Choroid plexus epithelial cell (primary cell): ENCODE measurements around the gene POU2F3.

ENCODE experiments used
- DNase-seq: peaks from one replicate; pipeline ENCODE4 v3.0.0-alpha.2; 2010; ENCODE audit warnings: low read depth
- H3K4me3 ChIP-seq: 2 replicates; pipeline ENCODE4 v1.5.1; 2011; ENCODE audit warnings: low read depth, mild to moderate bottlenecking, control low read depth, low read length, moderate library complexity
- TF ChIP-seq, protein P1 (sequence below): conservative IDR thresholded peaks from 2 replicates; pipeline ENCODE4 v1.5.1; 2011; ENCODE audit warnings: low read depth, mild to moderate bottlenecking, control low read depth, inconsistent platforms, low read length, moderate library complexity

POU2F3 gene

GRCh38 chr11:120283124-120283523, 43.2 kb downstream of the POU2F3 start:
- DNase-seq = no peak
- TF ChIP-seq, protein P1, sequence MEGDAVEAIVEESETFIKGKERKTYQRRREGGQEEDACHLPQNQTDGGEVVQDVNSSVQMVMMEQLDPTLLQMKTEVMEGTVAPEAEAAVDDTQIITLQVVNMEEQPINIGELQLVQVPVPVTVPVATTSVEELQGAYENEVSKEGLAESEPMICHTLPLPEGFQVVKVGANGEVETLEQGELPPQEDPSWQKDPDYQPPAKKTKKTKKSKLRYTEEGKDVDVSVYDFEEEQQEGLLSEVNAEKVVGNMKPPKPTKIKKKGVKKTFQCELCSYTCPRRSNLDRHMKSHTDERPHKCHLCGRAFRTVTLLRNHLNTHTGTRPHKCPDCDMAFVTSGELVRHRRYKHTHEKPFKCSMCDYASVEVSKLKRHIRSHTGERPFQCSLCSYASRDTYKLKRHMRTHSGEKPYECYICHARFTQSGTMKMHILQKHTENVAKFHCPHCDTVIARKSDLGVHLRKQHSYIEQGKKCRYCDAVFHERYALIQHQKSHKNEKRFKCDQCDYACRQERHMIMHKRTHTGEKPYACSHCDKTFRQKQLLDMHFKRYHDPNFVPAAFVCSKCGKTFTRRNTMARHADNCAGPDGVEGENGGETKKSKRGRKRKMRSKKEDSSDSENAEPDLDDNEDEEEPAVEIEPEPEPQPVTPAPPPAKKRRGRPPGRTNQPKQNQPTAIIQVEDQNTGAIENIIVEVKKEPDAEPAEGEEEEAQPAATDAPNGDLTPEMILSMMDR = no peak
- H3K4me3 ChIP-seq = no peak overlapping the region

- TF ChIP-seq, protein P1 = no peak
- H3K4me3 ChIP-seq = no peak overlapping the region
- DNase-seq = no peak
These were observed 44.3 kb downstream of the POU2F3 start for GRCh38 chr11:120284272-120284671.

GRCh38 chr11:120285256-120285655, 45.3 kb downstream of the POU2F3 start:
- TF ChIP-seq, protein P1 = no peak
- no peak overlapping the region for H3K4me3 ChIP-seq
- no peak for DNase-seq

GRCh38 chr11:120288021-120288420, 48.1 kb downstream of the POU2F3 start:
- no peak for DNase-seq
- TF ChIP-seq, protein P1 = no peak
- no peak overlapping the region for H3K4me3 ChIP-seq

- no peak for DNase-seq
- no peak overlapping the region for H3K4me3 ChIP-seq
- TF ChIP-seq, protein P1 = no peak
These were observed 49.5 kb downstream of the POU2F3 start for GRCh38 chr11:120289426-120289825.

GRCh38 chr11:120290956-120291355, 51.0 kb downstream of the POU2F3 start:
- DNase-seq = no peak
- TF ChIP-seq, protein P1 = no peak

DNA sequence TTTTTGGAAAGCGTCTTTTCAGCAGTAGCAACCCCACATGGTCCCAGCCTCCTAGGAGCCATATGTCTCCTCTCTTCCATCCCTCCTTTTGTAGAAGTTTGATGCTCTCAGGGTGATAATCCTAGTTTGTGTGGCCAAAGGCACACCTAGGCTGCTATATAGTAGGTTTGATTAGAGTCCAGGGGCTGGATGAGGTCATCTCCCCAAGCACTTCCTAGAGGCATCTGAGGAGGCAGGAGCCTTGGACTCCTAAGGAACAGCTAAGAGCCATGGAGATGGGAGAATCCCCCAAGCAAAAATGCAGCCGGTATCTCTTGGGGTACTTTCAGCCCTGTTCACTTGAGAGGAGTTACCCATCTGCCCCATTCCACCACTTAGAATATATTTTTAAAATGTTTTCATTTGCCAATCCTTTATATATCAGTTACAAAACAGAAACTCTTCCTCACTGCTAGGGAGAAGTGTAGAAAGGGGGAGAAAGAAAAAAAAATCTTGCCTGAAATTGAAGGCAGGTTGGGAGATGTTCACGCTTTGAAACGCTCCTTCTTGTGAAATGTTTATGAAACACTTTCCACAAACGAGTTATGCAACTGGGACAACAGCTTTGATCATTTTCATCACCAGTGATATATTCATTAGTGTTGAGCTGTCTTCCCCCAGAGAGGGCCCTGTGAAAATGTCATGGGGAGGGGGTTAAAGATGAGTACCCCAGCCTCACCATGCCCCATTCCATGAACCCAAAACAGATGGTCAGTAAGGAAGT, 53.3 kb downstream of the POU2F3 start:
- no peak for DNase-seq
- H3K4me3 ChIP-seq = no peak overlapping the region
- TF ChIP-seq, protein P1 = no peak

More at GRCh38 chr11:120290956-120291355, 51.0 kb downstream of the POU2F3 start:
- H3K4me3 ChIP-seq = no peak overlapping the region
